ENCODE measurements around the gene PNPLA3.

DNA sequence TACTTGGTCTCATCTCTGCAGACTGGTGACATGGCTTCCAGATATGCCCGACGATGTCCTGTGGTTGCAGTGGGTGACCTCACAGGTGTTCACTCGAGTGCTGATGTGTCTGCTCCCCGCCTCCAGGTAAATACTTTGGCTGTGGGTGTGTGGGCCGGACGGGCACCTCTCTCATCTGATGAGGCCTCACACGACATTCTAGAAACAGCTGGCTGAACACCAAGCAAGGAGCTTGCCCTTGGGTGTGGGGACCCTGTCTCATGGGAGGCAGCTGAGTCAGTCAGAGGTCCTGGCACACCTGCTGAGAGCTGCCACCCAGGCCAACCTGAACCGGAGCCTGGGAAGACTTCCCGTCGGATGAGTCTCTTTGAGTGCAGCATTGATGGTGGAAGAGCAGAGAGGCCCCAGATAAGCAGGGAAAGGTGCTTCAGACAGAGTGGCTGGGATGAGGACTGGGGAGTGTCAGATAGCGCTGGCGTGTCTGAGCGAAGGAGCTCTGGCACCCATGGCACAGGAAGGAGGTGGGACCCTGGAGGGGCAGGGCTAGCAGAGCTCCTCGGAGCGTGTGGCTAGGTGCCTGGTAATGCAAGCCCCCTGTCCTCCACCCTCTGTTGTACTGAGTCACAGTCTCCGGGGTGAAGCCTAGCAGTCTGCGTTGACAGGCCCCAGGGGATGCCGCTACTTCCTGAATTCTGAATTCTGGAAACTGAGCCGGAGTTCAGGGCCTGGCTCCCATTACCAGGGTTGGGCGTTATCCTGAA lies 21.2 kb downstream of the PNPLA3 start:
- TF ChIP-seq, protein P1, sequence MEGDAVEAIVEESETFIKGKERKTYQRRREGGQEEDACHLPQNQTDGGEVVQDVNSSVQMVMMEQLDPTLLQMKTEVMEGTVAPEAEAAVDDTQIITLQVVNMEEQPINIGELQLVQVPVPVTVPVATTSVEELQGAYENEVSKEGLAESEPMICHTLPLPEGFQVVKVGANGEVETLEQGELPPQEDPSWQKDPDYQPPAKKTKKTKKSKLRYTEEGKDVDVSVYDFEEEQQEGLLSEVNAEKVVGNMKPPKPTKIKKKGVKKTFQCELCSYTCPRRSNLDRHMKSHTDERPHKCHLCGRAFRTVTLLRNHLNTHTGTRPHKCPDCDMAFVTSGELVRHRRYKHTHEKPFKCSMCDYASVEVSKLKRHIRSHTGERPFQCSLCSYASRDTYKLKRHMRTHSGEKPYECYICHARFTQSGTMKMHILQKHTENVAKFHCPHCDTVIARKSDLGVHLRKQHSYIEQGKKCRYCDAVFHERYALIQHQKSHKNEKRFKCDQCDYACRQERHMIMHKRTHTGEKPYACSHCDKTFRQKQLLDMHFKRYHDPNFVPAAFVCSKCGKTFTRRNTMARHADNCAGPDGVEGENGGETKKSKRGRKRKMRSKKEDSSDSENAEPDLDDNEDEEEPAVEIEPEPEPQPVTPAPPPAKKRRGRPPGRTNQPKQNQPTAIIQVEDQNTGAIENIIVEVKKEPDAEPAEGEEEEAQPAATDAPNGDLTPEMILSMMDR (IDR thresholded peaks at IDR 0.05) = no peak
- no peak for TF ChIP-seq POLR2A (IDR thresholded peaks at IDR 0.05)
